Stimulated activated CD4-positive, alpha-beta T cell treated with anti-CD3 and anti-CD28 coated beads, Interleukin-1b, Interleukin-23, amount 100 ng/mL, for 24 hours (primary cell): ENCODE data around the gene SPAAR.
"Not testable (repeated sequence)": the region's sequence is repeated elsewhere in the genome, so short reads cannot be mapped to it uniquely, and the experiment has no call there.

Experiments
- DNase-seq, 4 experiments: peaks; one replicate each; pipeline ENCODE4 v3.0.0-alpha.2; 2020; ENCODE audit warnings: low read depth in 4 of 4, low spot score in 1 of 4

Gene SPAAR

DNA sequence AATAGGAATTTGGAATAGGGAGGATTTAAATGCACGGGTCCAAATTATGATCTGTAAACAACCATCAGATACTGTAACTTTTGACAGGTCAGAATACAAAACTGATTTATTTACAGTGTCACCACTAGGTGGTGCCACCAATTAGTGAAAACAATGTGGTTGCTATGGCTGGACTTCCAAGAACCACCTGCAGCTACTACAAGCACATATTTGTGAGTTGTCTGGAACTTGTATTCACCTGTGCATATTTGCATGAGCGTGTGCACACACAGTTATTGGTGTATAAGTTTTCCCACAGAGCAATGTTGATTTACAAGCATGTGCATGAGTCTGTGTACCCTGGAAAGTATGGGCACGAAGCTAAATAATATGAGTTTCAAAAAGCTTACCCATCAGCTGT lies 6.2 kb upstream of the SPAAR start:
- DNase-seq = no peak

- no peak for DNase-seq
These were observed 5.0 kb upstream of the SPAAR start for GRCh38 chr9:35904338-35904737.

GRCh38 chr9:35905051-35905781 lies 4.1 kb upstream of the SPAAR start:
- no peak for DNase-seq

GRCh38 chr9:35905912-35906679 lies 3.2 kb upstream of the SPAAR start, which contains the start of gene HRCT1:
Gene HRCT1 (plus strand): TSS chr9:35906202. CDS start chr9:35906288, 86 bp downstream.
- DNase-seq = no peak

DNA sequence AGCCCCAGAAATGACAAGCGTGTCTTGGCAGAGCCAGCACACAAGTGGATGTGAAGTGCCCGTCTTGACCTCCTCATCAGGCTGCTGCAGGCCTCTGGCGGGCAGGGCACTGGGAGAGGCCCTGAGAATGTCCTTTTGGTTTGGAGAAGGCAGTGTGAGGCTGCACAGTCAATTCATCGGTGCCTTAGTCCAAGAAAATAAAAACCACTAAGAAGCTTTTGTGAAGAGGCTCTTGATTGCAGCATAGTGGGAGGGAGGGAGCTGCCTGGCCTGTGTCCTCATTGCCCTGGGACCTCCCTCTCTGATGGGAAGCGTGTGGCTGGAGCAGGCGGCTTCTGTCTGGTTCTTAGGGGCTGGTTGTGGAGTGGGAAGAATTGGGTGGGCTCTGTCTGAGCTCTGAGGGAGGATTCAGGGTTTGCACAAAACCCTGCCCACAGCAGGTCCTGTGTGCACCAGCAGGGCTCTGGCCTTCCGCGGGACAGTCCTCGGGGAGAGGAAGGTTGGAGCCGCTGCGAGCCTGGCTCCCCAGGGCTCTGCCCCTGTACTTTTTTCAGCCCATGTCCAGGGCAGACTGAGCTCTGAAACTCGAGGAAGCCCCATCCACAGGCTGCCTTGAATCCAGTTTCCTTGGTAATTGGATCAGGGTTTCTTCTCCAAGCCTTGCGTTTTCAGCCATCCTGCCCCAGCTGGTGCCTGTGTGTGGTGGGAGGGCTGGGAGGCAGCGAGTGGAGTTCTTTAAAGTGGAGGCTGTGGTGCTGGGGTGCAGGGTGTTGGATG lies 2.2 kb upstream of the SPAAR start:
- no peak for DNase-seq

DNA sequence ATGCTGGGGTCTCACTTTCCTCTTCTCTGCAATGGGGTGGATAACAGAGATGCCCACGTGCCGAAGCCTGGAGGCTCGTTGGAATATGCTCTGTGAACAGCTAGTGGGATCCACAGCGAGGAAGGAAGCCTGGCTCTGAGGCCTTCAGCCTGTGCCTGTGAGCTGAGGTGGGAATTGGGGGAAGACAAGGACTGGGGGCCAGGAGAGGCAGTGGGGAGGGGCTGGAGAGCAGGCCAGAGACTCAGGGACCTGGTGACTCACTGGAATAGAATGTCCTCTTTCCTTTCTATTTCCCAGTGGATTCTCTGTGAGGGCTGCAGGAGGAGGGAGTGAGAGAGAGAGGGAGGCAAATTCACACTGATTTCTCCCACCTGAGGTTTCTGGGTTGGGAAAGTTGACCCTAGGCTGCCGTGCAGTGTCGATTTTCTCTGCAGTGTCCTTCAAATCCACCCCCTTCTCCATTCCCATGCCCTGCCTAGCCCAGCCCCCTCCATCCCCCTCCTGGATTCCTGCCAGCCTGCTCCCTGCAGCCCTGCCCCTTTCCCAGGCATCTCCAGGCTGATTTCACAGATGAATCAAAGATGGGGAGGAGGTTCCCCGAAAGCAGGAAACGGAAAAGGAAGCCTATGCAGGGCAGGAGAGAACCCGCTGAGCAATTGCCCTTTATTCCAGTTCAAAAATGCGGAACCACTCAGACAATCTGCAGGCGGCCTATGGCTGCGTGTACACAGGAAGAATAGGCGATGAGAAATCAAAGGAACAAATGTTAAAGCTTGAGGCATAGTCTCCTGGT lies 1.4 kb upstream of the SPAAR start:
- no peak for DNase-seq

GRCh38 chr9:35908504-35909125 lies 675 bp upstream of the SPAAR start:
- no peak for DNase-seq

GRCh38 chr9:35909687-35910612 lies 660 bp downstream of the SPAAR start:
- DNase-seq = no peak

DNA sequence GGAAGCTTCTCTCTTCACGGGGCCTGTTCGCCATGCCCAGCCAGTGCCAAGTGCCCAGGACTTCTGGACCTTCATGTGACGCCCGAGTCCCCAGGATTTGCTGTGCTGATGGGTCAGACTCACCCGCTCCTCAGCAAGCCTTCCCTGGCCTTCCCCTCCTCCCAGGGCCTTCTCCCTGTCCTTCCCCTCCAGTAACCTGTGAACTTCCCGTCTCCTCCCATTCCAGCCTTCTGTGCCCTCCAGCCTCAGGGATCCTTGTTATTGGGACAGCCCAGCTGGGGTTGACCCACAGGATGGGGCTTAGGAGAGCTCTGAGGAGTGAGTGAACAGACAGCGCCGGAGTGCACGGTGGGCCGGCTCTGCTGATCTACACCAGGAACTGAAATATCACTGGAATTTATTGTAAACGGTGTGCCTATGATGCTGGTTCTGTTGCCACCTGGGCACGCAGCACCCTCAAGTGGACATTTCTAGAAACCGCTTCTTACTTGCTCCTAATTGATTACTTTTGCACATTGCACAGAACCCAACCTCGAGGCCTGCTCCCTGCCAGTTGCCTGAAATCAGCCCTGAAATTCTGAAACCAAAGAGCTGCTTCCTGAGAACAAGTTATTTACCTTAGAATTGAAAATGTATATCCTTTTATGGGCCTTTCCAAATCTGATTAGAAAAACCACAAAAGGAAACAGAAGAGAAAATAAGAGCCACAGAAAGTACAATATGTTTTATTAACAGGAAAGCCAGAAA lies 1.5 kb downstream of the SPAAR start:
- peak in 1 of 4 experiments; percentile 18 for DNase-seq

DNA sequence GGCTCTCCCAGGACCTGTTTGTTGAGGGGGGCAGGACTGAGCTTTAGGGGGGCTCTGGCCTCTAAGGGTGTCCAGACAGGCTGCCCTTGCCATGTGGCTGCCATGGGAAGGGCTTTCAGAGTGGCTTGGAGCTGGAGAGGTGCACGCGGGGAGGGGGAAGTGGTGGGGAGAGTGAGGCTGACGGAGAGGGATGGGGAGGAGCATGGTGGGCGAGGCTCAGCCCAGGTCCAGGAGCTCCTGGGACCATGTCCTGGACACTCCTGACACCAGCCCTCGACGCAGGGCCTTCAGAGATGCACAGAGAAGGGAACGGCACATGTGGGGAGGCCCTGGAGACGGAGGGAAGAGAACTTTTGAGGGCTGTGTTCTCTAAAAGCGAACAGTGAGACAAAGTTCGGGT lies 2.4 kb downstream of the SPAAR start:
- no peak for DNase-seq

- no peak for DNase-seq
These were observed 3.6 kb downstream of the SPAAR start for GRCh38 chr9:35912791-35913400.

DNA sequence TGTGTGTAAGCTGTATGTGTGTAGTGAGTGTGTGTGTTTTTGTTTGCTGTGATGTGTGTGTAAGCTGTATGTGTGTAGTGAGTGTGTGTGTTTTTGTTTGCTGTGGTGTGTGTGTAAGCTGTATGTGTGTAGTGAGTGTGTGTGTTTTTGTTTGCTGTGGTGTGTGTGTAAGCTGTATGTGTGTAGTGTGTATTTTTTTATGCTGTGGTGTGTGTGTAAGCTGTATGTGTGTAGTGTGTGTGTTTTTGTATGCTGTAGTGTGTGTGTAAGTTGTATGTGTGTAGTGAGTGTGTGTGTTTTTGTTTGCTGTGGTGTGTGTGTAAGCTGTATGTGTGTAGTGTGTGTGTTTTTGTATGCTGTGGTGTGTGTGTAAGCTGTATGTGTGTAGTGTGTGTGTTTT lies 4.1 kb downstream of the SPAAR start:
- DNase-seq = not testable (repeated sequence)

DNA sequence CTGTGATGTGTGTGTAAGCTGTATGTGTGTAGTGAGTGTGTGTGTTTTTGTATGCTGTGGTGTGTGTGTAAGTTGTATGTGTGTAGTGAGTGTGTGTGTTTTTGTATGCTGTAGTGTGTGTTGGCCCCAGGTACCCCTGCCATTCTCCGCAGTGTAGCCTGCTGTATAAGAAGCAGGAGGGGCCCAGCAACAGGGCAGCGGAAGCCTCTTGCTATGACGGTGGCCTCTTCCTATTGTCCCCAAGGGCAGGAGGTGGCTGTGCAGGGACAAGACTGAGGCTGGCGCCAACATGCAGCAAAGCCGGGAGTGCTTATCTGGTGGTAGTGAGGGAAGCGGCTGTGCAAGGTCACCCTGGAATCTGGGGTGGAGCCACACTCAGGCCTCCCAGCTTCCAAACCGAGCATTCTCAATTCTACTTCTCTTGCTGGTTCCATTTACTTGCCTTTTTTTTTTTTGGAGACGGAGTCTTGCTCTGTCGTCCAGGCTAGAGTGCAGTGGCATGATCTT lies 5.1 kb downstream of the SPAAR start:
- no peak for DNase-seq

GRCh38 chr9:35915681-35916294 lies 6.5 kb downstream of the SPAAR start:
- DNase-seq = no peak

- DNase-seq = no peak
These were observed 8.0 kb downstream of the SPAAR start for GRCh38 chr9:35917261-35917660.

GRCh38 chr9:35918780-35919179 lies 9.5 kb downstream of the SPAAR start:
- DNase-seq = no peak

- DNase-seq = no peak
These were observed 10.1 kb downstream of the SPAAR start for GRCh38 chr9:35919212-35920008.
